ENCODE data around the gene GNG13. TPM values are rescaled to one million over a fixed set of nuclear protein-coding genes. Genes with fewer than 3 reads are reported as not detected.

GNG13 gene
- total RNA-seq, 1 experiment from 2014 or later: not detected

- Histone ChIP-seq H3K4me1 (ENCODE audit: insufficient read depth, low read length) (no peaks in the 10 kb centered on the region), H2AK5ac (ENCODE audit: insufficient read length, low read length) (no peak overlapping the region), H3K23ac (ENCODE audit: insufficient read length, low read depth, low read length) (no peak overlapping the region), H3K9ac (ENCODE audit: extremely low read depth, insufficient read length, low read length) (no peak overlapping the region), H4K8ac (replicated peaks; ENCODE audit: insufficient read length, low read depth, low read length) (no peak overlapping the region), H2BK5ac (ENCODE audit: insufficient read length, low read length) (no peak overlapping the region), H2BK120ac (ENCODE audit: low read depth, low read length, poor library complexity, severe bottlenecking) (no peak overlapping the region), H3K4me2 (ENCODE audit: insufficient read depth, insufficient read length, low read length) (no peak overlapping the region), H3K27ac (ENCODE audit: insufficient read length, low read depth, low read length) (no peak overlapping the region), H3K79me2 (ENCODE audit: insufficient read depth, low read length) (no peaks in the 10 kb centered on the region), H3T11ph (ENCODE audit: low read length) (no peak overlapping the region), H3K14ac (ENCODE audit: insufficient read depth, low read length) (no peak overlapping the region), H3K4ac (ENCODE audit: low read depth, low read length) (no peak overlapping the region), H4K91ac (ENCODE audit: insufficient read length, low read depth, low read length) (no peak overlapping the region), H3K56ac (ENCODE audit: insufficient read length, low read depth, low read length) (no peak overlapping the region), H4K5ac (ENCODE audit: insufficient read length, low read depth, low read length) (no peak overlapping the region), H4K20me1 (ENCODE audit: control insufficient read depth, insufficient read depth, insufficient read length) (no peaks in the 10 kb centered on the region), H2BK20ac (ENCODE audit: low read depth, low read length, poor library complexity, severe bottlenecking) (no peak overlapping the region), H2BK12ac (ENCODE audit: insufficient read length, low read depth, low read length) (no peak overlapping the region), H3K79me1 (ENCODE audit: insufficient read depth, low read depth, low read length, poor library complexity, severe bottlenecking) (no peaks in the 10 kb centered on the region), H3K23me2 (ENCODE audit: insufficient read length, low read depth, low read length, poor library complexity, severe bottlenecking) (peaks cover 4% of the 10 kb centered on the region), H2BK15ac (ENCODE audit: low read depth, low read length) (no peak overlapping the region), H3K9me3 (ENCODE audit: control insufficient read depth, low read depth, low read length) (no peaks in the 10 kb centered on the region), H3K27me3 (ENCODE audit: insufficient read depth, low read length) (peaks cover 5% of the 10 kb centered on the region; the same call in 1 of the 2 replicates), H3K18ac (ENCODE audit: insufficient read length, low read depth, low read length) (no peak overlapping the region), H2AFZ (ENCODE audit: low read length) (no peak overlapping the region)
- Mint-ChIP-seq H3K36me3 (ENCODE audit: insufficient read depth in 1 of 3, low read depth in 3 of 3) (peaks cover 6 to 17% (median 14%) of the 10 kb centered on the region in 3 experiments; a peak in 6 of 7 replicates), H3K27ac (no peak overlapping the region), H3K4me3 (no peak overlapping the region), H3K4me1 (no peaks in the 10 kb centered on the region), H3K9me3 (peaks cover 0 to 3% of the 10 kb centered on the region in 2 experiments; a peak in 1 of 5 replicates), H3K27me3 (ENCODE audit: low read depth) (peaks cover 68% of the 10 kb centered on the region)
- no peak for DNase-seq
- WGBS (ENCODE audit: extremely low coverage, insufficient read length, low lambda C conversion rate): no CpG with 5 or more reads among the region's 22 CpGs
- TF ChIP-seq CTCF (conservative IDR thresholded peaks at IDR 0.05): no peak
These were observed 1.2 kb upstream of the GNG13 start for GRCh38 chr16:801584-802363.
